Measurements from ENCODE around the gene CORO2B.
"Not testable (repeated sequence)": the region's sequence is repeated elsewhere in the genome, so short reads cannot be mapped to it uniquely, and the experiment has no call there.

CORO2B gene

DNA sequence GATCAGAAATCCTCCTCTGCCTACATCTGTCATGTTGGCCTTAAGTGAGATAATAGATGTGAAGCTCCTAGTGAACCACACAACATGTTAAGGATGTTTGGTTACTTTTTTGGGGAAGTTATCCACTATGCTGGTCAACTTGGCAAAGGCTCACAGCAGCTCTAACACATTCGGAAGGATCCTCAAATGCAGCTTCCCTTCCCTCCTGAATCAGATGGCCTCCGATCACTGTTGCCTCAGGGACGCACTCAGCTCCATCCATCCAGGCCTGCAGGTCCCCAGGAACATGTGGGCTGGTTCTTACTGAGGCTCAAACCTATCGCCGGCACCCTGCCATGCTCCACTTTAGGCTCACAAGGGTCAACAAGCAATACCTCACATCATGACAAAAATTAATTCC lies 67.9 kb downstream of the CORO2B start:
- Histone ChIP-seq H3K27ac (no peak overlapping the region), H3K27me3 (ENCODE audit: insufficient read depth, low read depth, severe bottlenecking) (no peaks in the 10 kb centered on the region), H3K9me3 (ENCODE audit: severe bottlenecking) (no peaks in the 10 kb centered on the region), H3K4me3 (ENCODE audit: low read depth, low read length) (no peak overlapping the region), H3K36me3 (peaks cover 28% of the 10 kb centered on the region)
- TF ChIP-seq, protein P1, sequence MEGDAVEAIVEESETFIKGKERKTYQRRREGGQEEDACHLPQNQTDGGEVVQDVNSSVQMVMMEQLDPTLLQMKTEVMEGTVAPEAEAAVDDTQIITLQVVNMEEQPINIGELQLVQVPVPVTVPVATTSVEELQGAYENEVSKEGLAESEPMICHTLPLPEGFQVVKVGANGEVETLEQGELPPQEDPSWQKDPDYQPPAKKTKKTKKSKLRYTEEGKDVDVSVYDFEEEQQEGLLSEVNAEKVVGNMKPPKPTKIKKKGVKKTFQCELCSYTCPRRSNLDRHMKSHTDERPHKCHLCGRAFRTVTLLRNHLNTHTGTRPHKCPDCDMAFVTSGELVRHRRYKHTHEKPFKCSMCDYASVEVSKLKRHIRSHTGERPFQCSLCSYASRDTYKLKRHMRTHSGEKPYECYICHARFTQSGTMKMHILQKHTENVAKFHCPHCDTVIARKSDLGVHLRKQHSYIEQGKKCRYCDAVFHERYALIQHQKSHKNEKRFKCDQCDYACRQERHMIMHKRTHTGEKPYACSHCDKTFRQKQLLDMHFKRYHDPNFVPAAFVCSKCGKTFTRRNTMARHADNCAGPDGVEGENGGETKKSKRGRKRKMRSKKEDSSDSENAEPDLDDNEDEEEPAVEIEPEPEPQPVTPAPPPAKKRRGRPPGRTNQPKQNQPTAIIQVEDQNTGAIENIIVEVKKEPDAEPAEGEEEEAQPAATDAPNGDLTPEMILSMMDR (IDR thresholded peaks at IDR 0.05; ENCODE audit: low read depth, low read length), result no peak
- DNase-seq, result no peak

DNA sequence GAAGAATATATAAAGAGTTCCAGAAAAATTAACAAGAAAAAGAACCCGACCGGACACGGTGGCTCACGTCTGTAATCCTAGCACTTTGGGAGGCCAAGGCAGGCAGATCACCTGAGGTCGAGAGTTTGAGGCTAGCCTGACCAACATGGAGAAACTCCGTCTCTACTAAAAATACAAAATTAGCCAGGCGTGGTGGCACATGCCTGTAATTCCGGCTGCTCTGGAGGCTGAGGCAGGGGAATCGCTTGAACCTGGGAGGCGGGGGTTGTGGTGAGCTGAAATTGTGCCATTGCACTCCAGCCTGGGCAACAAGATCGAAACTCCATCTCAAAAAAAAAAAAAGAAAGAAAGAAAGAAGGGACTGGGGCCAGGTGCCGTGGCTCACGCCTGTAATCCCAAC lies 68.6 kb downstream of the CORO2B start:
- DNase-seq, result not testable (repeated sequence)

DNA sequence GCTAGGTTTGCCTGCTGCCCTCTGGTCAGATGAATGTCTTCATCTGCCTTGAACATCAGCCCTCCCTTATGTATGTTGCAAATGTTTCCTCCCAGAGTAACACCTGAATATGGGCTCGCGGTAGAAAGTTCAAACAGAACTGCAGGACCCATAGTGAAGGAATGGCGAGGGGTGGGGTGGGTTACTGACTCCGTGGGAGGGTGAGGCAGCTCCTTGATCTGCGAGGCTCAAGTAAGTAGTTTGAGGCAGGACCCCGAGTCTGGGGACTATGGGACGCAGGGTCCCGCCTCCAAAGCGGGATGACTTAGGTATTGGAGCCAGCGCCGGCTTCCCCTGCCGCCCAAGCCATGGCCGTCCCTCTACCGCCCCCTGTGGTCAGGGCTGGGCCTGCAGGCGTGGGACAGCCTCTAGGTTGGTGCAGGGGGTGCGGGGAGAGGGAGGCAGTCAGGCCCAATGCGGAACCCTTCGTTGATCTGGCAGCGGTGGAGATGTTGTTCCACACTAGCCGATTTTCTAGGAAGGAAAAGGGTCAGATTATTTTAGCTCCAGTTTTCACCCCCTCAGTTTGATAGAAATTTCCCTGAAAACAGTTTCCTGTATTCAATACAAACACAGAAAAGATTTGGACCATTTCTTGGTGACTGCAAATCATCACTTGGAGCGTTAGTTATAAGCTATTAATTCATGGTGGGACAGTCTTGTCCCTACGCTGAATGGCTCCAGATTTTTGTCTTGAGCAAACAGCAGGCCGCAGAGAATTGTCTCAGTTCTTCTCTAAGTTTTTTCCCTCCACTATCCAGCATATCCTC lies 72.3 kb downstream of the CORO2B start:
- Histone ChIP-seq H3K4me3 (ENCODE audit: low read depth, low read length) (no peak overlapping the region), H3K27me3 (ENCODE audit: insufficient read depth, low read depth, severe bottlenecking) (no peaks in the 10 kb centered on the region), H3K27ac (no peak overlapping the region), H3K9me3 (ENCODE audit: severe bottlenecking) (no peaks in the 10 kb centered on the region), H3K36me3 (peaks cover 22% of the 10 kb centered on the region)
- DNase-seq, result peak; percentile 40
- TF ChIP-seq, protein P1 (IDR thresholded peaks at IDR 0.05; ENCODE audit: low read depth, low read length), result peak; percentile 60

More for the DNA sequence above, 68.6 kb downstream of the CORO2B start:
- peaks cover 32% of the 10 kb centered on the region for H3K36me3 ChIP-seq
- not testable (repeated sequence) for H3K27ac ChIP-seq; H3K4me3 ChIP-seq (ENCODE audit: low read depth, low read length); H3K27me3 ChIP-seq (ENCODE audit: insufficient read depth, low read depth, severe bottlenecking); H3K9me3 ChIP-seq (ENCODE audit: severe bottlenecking)

DNA sequence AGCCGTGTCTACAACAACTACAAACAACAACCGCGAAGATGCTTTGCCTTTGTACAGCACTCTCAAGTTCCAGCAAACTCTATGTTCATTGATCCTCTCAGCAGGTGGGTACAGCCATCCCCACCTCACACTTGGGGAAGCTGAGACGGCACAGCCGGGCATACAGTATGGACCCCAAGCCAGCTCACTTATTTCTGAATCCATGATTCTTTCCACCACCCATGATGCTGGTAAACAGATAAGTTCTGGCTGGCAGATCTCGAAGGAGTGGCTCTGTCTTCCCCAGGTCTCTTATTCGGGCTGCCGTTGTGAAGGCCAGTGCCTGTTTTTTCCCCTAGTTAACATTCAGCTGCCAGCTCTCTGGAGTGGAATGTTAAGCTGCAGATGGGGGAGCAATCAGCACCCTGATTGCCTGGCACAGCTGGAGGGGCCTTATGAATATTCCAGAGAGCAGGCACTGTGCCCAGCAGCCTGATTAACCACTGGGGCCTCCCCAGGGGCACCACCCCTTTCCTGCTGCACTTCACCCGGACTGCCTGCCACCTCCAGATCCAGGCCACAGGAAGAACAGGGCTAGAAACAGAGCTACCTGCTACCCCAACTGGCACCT lies 73.2 kb downstream of the CORO2B start:
- no peak overlapping the region for H3K27ac ChIP-seq
- TF ChIP-seq, protein P1 (IDR thresholded peaks at IDR 0.05; ENCODE audit: low read depth, low read length), result no peak
- H3K4me3 ChIP-seq (ENCODE audit: low read depth, low read length), result no peak overlapping the region
- no peaks in the 10 kb centered on the region for H3K9me3 ChIP-seq (ENCODE audit: severe bottlenecking)
- H3K27me3 ChIP-seq (ENCODE audit: insufficient read depth, low read depth, severe bottlenecking), result no peaks in the 10 kb centered on the region
- peaks cover 15% of the 10 kb centered on the region for H3K36me3 ChIP-seq
- peak; percentile 0 for DNase-seq

DNA sequence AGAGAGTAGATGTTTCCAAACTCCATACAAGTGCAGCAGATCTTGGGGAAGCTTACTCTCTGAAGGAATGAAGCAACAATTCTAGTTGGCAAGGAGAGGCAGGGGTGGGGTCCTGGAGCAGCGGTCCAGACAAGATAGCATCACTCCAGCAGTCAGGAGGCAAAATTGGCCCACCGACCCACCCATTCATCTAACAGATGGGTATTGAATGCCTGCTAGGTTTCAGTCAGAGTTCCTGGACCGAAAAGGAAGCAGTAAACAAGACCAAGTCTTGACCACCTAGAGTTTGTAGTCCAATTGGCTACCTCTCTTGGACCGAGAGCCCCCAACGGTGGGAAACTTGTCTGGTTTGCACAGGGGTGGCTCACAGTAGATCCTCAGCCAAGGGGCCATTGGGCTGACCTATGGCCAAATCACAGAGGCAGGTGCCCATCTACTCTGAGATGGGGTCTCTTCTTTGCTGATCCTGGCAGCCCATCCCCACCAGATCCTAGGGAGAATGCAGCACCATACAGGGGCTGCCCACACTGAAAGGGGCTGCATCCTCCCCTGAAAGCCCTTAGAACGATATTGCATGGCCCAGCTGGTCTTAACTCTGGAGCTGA lies 74.3 kb downstream of the CORO2B start:
- Histone ChIP-seq H3K27ac (no peak overlapping the region), H3K36me3 (peaks cover 12% of the 10 kb centered on the region), H3K9me3 (ENCODE audit: severe bottlenecking) (no peaks in the 10 kb centered on the region), H3K27me3 (ENCODE audit: insufficient read depth, low read depth, severe bottlenecking) (no peaks in the 10 kb centered on the region), H3K4me3 (ENCODE audit: low read depth, low read length) (no peak overlapping the region)
- peak; percentile 1 for DNase-seq
- TF ChIP-seq, protein P1 (IDR thresholded peaks at IDR 0.05; ENCODE audit: low read depth, low read length), result no peak

DNA sequence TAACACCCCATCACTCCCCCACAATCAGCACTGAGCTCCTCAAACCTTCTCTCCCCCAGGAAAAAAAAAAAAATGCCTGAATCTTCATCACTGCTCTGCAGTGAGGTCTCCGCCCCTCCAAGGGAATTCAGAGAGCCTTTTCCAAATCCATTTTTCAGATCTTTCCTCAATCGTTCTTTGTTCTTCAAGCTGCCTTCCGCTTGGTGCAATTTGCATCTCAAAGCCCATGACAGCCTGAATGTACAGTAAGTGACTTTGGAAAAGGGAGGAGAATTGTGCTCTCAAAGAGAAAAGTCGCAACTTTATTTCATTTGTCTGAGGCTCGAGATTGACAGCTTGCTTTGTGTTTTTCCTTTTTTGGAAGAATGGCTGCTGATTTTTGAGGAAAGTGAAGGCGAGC lies 75.0 kb downstream of the CORO2B start:
- Histone ChIP-seq H3K4me3 (ENCODE audit: low read depth, low read length) (no peak overlapping the region), H3K27me3 (ENCODE audit: insufficient read depth, low read depth, severe bottlenecking) (no peaks in the 10 kb centered on the region), H3K27ac (no peak overlapping the region), H3K9me3 (ENCODE audit: severe bottlenecking) (no peaks in the 10 kb centered on the region), H3K36me3 (peaks cover 12% of the 10 kb centered on the region)
- TF ChIP-seq, protein P1 (IDR thresholded peaks at IDR 0.05; ENCODE audit: low read depth, low read length), result no peak
- no peak for DNase-seq

All from WERI-Rb-1 (cell line).